ENCODE data around the gene ZFR.

DNA sequence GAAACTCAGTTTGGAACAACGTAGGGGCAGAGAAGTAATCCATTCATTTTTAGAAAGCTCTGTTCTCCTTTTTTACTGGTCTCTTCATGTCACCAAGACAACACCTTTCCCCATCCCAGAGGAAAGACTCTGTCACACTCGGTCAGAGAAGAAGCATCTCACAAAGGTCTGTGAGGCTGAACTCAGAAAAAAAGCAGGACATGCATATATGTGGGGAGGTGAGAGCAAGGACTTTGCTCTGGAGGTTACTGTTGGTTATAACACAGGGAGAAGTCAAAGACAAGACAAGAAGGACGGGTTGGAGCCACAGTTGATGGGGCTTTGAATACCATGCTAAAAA lies 112.6 kb downstream of the ZFR start:
- TF ChIP-seq RARB (CRISPR knock-in tag; IDR thresholded peaks at IDR 0.05): no peak
- TF ChIP-seq CSDC2 (CRISPR knock-in tag; IDR thresholded peaks at IDR 0.05): no peak
- TF ChIP-seq, protein P1, sequence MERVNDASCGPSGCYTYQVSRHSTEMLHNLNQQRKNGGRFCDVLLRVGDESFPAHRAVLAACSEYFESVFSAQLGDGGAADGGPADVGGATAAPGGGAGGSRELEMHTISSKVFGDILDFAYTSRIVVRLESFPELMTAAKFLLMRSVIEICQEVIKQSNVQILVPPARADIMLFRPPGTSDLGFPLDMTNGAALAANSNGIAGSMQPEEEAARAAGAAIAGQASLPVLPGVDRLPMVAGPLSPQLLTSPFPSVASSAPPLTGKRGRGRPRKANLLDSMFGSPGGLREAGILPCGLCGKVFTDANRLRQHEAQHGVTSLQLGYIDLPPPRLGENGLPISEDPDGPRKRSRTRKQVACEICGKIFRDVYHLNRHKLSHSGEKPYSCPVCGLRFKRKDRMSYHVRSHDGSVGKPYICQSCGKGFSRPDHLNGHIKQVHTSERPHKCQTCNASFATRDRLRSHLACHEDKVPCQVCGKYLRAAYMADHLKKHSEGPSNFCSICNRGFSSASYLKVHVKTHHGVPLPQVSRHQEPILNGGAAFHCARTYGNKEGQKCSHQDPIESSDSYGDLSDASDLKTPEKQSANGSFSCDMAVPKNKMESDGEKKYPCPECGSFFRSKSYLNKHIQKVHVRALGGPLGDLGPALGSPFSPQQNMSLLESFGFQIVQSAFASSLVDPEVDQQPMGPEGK (CRISPR knock-in tag; IDR thresholded peaks at IDR 0.05; ENCODE audit: borderline replicate concordance): no peak
